ENCODE results near the gene EPM2AIP1. TPM values are rescaled to one million over a fixed set of nuclear protein-coding genes. Genes with fewer than 3 reads are reported as not detected.

The EPM2AIP1 gene
- total and polyA plus RNA-seq, 4 donors: 2.9 to 11.8 (median 7.7) TPM

- 69% methylated on average over 1 of the region's 1 CpG for WGBS
- peaks cover 0 to 1% (median 0%) of the 10 kb centered on the region in 4 donors for H3K4me1 ChIP-seq (ENCODE audit: control insufficient read depth in 4 of 4, insufficient read depth in 4 of 4, low read length in 3 of 4)
- no peak overlapping the region for H3K4me3 ChIP-seq (ENCODE audit: low read depth in 1 of 3, low read length in 3 of 3)
- H3K9me3 ChIP-seq (ENCODE audit: control insufficient read depth in 4 of 4, low read length in 3 of 4): no peaks in the 10 kb centered on the region
- TF ChIP-seq EGR1 (IDR thresholded peaks at IDR 0.05; ENCODE audit: low read depth in 2 of 2) (no peak), REST (IDR thresholded peaks at IDR 0.05) (no peak), SP1 (IDR thresholded peaks at IDR 0.05) (no peak), ZBTB33 (IDR thresholded peaks at IDR 0.05) (no peak), ATF3 (IDR thresholded peaks at IDR 0.05) (no peak), MAX (IDR thresholded peaks at IDR 0.05) (no peak), FOXA1 (IDR thresholded peaks at IDR 0.05) (no peak), YY1 (IDR thresholded peaks at IDR 0.05) (no peak), JUND (IDR thresholded peaks at IDR 0.05) (no peak), RXRA (IDR thresholded peaks at IDR 0.05) (no peak), TAF1 (conservative IDR thresholded peaks at IDR 0.05) (no peak), CTCF (IDR thresholded peaks at IDR 0.05; ENCODE audit: low read depth, low read length, missing input control) (no peak), HNF4G (IDR thresholded peaks at IDR 0.05) (no peak), GABPA (IDR thresholded peaks at IDR 0.05 in 1 of 2, conservative IDR thresholded peaks at IDR 0.05 in 1 of 2) (no peak), FOXA2 (IDR thresholded peaks at IDR 0.05) (no peak), RAD21 (IDR thresholded peaks at IDR 0.05) (no peak), NR2F2 (IDR thresholded peaks at IDR 0.05) (no peak), HNF4A (conservative IDR thresholded peaks at IDR 0.05) (no peak)
- no peaks in the 10 kb centered on the region for H3K27me3 ChIP-seq (ENCODE audit: control insufficient read depth in 4 of 4, insufficient read depth in 4 of 4, low read length in 3 of 4)
- no peak overlapping the region for H3K9ac ChIP-seq (ENCODE audit: low read depth in 1 of 2, low read length in 2 of 2)
- peaks cover 0 to 19% (median 15%) of the 10 kb centered on the region in 4 donors for H3K36me3 ChIP-seq (ENCODE audit: control insufficient read depth in 4 of 4, insufficient read depth in 3 of 4, low read depth in 1 of 4, low read length in 3 of 4)
- no peak for DNase-seq (ENCODE audit: low spot score)
- no peak overlapping the region for H3K27ac ChIP-seq (ENCODE audit: low read depth in 1 of 2, low read length in 2 of 2)
These were observed 48.7 kb upstream of the EPM2AIP1 start for GRCh38 chr3:37041546-37042195.
